Measurements from ENCODE around the gene PHACTR1.

- no peak for TF ChIP-seq EZH2 (IDR thresholded peaks at IDR 0.05; ENCODE audit: borderline replicate concordance, low read length)
- no peak for TF ChIP-seq CTCF (conservative IDR thresholded peaks at IDR 0.05 in 1 of 2, IDR thresholded peaks at IDR 0.05 in 1 of 2; ENCODE audit: extremely low read depth in 1 of 2, insufficient read depth in 1 of 2, low read depth in 1 of 2, low read length in 2 of 2)
Measured at GRCh38 chr6:12675931-12676330, 40.6 kb upstream of the PHACTR1 start.
